Measurements from ENCODE around the gene MAP4K4.

Gene MAP4K4

GRCh38 chr2:101718479-101718878, 21.0 kb downstream of the MAP4K4 start:
- no peak for DNase-seq (ENCODE audit: low read depth, low spot score)
- H3K27ac ChIP-seq: peak overlapping the region; percentile 40

- H3K27ac ChIP-seq: peak overlapping the region; percentile 40
- no peak for DNase-seq (ENCODE audit: low read depth, low spot score)
Measured at GRCh38 chr2:101718993-101719571, 21.6 kb downstream of the MAP4K4 start.

- no peak for DNase-seq (ENCODE audit: low read depth, low spot score)
- peak overlapping the region; percentile 0 for H3K27ac ChIP-seq
Measured at GRCh38 chr2:101720732-101721131, 23.2 kb downstream of the MAP4K4 start.

- no peak for DNase-seq (ENCODE audit: low read depth, low spot score)
- no peak overlapping the region for H3K27ac ChIP-seq
Measured at GRCh38 chr2:101722864-101723263, 25.4 kb downstream of the MAP4K4 start.

- DNase-seq (ENCODE audit: low read depth, low spot score): no peak
- H3K27ac ChIP-seq: no peak overlapping the region
Measured at GRCh38 chr2:101723371-101724124, 26.0 kb downstream of the MAP4K4 start.

- no peak for DNase-seq (ENCODE audit: low read depth, low spot score)
- H3K27ac ChIP-seq: no peak overlapping the region
Measured at GRCh38 chr2:101724125-101724474, 26.6 kb downstream of the MAP4K4 start.

- no peak overlapping the region for H3K27ac ChIP-seq
- DNase-seq (ENCODE audit: low read depth, low spot score): no peak
Measured at GRCh38 chr2:101725038-101725437, 27.5 kb downstream of the MAP4K4 start.

GRCh38 chr2:101725515-101726192, 28.1 kb downstream of the MAP4K4 start:
- no peak for DNase-seq (ENCODE audit: low read depth, low spot score)
- H3K27ac ChIP-seq: no peak overlapping the region

- H3K27ac ChIP-seq: no peak overlapping the region
- no peak for DNase-seq (ENCODE audit: low read depth, low spot score)
Measured at GRCh38 chr2:101728865-101729264, 31.4 kb downstream of the MAP4K4 start.

- no peak for DNase-seq (ENCODE audit: low read depth, low spot score)
- no peak overlapping the region for H3K27ac ChIP-seq
Measured at GRCh38 chr2:101729521-101730190, 32.1 kb downstream of the MAP4K4 start.

- no peak overlapping the region for H3K27ac ChIP-seq
Measured at GRCh38 chr2:101731221-101732054, 33.9 kb downstream of the MAP4K4 start.

GRCh38 chr2:101732199-101732598, 34.7 kb downstream of the MAP4K4 start:
- no peak overlapping the region for H3K27ac ChIP-seq
- DNase-seq (ENCODE audit: low read depth, low spot score): no peak

More at GRCh38 chr2:101731221-101732054, 33.9 kb downstream of the MAP4K4 start:
- no peak for DNase-seq (ENCODE audit: low read depth, low spot score)

- no peak overlapping the region for H3K27ac ChIP-seq
- DNase-seq (ENCODE audit: low read depth, low spot score): no peak
Measured at GRCh38 chr2:101732773-101733256, 35.3 kb downstream of the MAP4K4 start.

- no peak overlapping the region for H3K27ac ChIP-seq
- DNase-seq (ENCODE audit: low read depth, low spot score): no peak
Measured at GRCh38 chr2:101733257-101733993, 35.9 kb downstream of the MAP4K4 start.

- DNase-seq (ENCODE audit: low read depth, low spot score): no peak
- H3K27ac ChIP-seq: peak overlapping the region; percentile 94
Measured at GRCh38 chr2:101734505-101735165, 37.1 kb downstream of the MAP4K4 start.

GRCh38 chr2:101735166-101735533, 37.6 kb downstream of the MAP4K4 start:
- peak overlapping the region; percentile 94 for H3K27ac ChIP-seq
- no peak for DNase-seq (ENCODE audit: low read depth, low spot score)

GRCh38 chr2:101736233-101736632, 38.7 kb downstream of the MAP4K4 start:
- H3K27ac ChIP-seq: peak overlapping the region; percentile 94
- no peak for DNase-seq (ENCODE audit: low read depth, low spot score)

GRCh38 chr2:101736861-101737291, 39.4 kb downstream of the MAP4K4 start:
- DNase-seq (ENCODE audit: low read depth, low spot score): peak; percentile 83
- H3K27ac ChIP-seq: peak overlapping the region; percentile 94

Data from epithelial cell of prostate (primary cell).